Measurements from ENCODE around the gene POU6F2. TPM values are rescaled to one million over a fixed set of nuclear protein-coding genes. Genes with fewer than 3 reads are reported as not detected.
"Not testable (repeated sequence)": the region's sequence is repeated elsewhere in the genome, so short reads cannot be mapped to it uniquely, and the experiment has no call there.

Gene POU6F2
- total RNA-seq, 2 donors from 2014 or later = 1.0 to 1.1 TPM

- intact Hi-C loops (cut with DNase I) = no loop called here
- DNase-seq = no peak
- no peak for ATAC-seq
These were observed 382.3 kb downstream of the POU6F2 start for GRCh38 chr7:39360038-39360437.

DNA sequence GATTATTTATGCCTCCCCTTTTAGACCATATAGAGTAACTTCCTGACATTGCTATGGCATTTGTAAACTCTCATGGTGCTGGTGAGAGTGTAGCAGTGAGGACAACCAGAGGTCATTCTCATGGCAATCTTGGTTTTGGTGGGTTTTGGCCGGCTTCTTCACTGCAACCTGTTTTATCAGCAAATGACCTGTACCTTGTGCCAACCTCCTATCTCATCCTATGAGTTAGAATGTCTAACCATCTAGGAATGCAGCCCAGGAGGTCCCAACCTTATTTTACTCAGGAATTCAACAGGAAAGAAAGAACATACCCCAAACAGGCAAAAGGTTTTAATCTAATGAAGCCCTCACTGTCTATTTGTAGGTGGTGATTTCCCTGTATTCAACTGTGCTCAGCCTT lies 383.1 kb downstream of the POU6F2 start:
- DNase-seq = no peak
- no peak for ATAC-seq
- intact Hi-C loops (cut with DNase I) = no loop called here

GRCh38 chr7:39365751-39366295 lies 388.1 kb downstream of the POU6F2 start:
- intact Hi-C loops (cut with DNase I) = no loop called here
- DNase-seq (no peak), ATAC-seq (no peak)

GRCh38 chr7:39367451-39367850 lies 389.7 kb downstream of the POU6F2 start:
- ATAC-seq (no peak), DNase-seq (no peak)
- intact Hi-C loops (cut with DNase I) = no loop called here

DNA sequence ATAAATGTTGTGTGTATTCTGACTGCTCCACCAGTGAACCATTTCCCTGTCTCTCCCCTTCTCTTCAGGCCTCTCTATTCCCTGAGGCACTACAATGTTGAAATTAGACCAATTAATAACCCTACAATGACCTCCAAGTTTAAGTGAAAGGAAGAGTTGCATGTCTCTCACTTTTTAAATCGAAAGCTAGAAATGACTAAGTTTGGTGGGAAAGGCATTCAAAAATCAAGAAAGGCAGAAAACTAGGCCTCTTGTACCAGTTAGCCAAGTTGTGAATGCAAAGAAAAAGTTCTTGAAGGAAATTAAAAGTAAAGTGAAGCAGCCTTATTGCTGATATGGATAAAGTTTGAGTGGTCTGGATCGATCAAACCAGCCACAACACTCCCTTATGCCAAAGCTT lies 390.2 kb downstream of the POU6F2 start:
- no peak for DNase-seq
- intact Hi-C loops (cut with DNase I) = no loop called here
- no peak for ATAC-seq

DNA sequence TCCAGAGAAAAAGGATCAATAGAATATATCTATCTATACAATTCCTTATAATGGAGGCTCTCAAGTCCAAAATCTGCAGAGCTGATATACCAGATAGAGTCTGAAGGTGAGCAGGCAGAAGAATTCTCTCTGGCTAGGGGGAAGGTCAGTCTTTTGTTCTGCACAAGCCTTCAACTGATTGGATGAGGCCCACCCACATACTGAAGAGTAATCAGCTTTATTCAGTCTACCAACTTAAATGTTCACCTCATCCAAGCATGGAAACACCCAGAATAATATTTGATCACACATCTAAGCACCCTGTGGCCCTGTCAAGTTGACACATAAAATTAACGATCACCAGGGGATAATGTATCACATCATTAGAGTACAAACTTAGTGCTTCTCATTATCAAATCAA lies 394.7 kb downstream of the POU6F2 start:
- ATAC-seq (no peak), DNase-seq (no peak)
- intact Hi-C loops (cut with DNase I) = no loop called here

DNA sequence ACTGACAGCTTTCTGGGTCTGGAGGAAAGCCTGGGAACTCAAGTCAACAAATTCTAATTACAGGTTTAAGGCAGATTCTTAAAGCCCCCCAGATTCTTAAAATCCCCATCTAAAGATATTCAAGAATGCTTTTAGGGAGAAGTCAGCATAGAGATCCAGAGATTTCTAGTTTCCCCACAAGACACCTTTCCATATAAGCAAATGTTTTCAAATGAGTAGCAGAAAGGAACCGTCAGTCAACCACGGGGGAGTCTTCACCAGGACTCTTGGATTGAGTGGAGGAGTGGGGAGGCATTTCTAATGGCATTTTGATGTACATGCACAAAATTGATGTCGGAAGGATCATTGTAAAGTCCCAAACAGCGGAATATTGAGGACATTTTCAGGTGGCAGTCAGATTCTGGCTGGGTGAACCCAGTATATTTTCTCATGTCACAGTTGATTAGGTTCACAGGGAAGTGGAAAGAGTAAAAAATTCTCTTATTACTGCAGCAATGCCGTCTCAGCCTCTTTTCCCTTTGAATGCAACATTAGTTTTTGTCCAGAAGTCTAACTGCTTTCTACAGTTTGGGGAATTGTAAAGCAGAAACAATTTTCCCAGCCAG lies 396.8 kb downstream of the POU6F2 start:
- intact Hi-C loops (cut with DNase I) = no loop called here
- DNase-seq = no peak
- no peak for ATAC-seq

- no peak for DNase-seq
- intact Hi-C loops (cut with DNase I) = no loop called here
- ATAC-seq = no peak
These were observed 397.6 kb downstream of the POU6F2 start for GRCh38 chr7:39375047-39375873.

GRCh38 chr7:39375874-39376190 lies 398.1 kb downstream of the POU6F2 start:
- ATAC-seq (no peak), DNase-seq (no peak)
- intact Hi-C loops (cut with DNase I) = no loop called here

DNA sequence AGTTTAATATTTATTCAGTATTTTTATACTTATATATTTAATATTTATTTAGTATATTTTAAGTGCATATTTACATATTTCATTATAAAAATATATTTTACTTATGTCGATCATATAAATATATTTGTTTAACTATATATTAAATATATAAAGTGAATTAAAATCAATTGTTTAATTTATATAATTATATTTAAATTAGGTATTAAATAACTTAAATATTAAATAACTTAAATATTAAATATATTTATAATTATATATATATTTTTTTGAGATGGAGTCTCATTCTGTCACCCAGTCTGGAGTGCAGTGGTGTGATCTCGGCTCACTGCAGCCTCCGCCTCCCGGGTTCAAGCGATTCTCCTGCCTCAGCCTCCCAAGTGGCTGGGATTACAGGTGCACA lies 399.2 kb downstream of the POU6F2 start:
- ATAC-seq; intact Hi-C loops (cut with DNase I); DNase-seq: not testable (repeated sequence)

GRCh38 chr7:39379416-39379815 lies 401.7 kb downstream of the POU6F2 start:
- intact Hi-C loops (cut with DNase I) = no loop called here
- DNase-seq (no peak), ATAC-seq (no peak)

- intact Hi-C loops (cut with DNase I) = no loop called here
- no peak for DNase-seq
- no peak for ATAC-seq
These were observed 405.4 kb downstream of the POU6F2 start for GRCh38 chr7:39383136-39383535.

DNA sequence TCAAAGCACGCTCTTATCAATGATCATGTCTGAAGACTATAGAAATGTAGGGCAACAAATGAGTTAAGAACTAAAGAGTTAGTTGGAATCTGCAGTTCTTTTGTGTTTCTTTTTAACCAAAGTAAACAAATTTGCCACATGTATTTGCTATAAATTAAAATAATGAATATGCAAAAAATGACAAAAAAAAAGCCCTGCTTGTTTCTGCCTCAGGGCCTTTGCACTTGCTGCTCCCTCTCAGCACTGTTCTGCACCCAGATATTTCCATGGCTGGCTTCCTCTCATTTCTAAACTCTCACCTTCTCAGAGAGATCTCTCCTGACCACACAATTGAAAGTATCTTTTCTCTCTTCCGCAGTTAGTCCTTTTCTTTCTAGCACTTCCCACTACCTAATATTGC lies 406.7 kb downstream of the POU6F2 start:
- DNase-seq = no peak
- intact Hi-C loops (cut with DNase I) = no loop called here
- no peak for ATAC-seq

DNA sequence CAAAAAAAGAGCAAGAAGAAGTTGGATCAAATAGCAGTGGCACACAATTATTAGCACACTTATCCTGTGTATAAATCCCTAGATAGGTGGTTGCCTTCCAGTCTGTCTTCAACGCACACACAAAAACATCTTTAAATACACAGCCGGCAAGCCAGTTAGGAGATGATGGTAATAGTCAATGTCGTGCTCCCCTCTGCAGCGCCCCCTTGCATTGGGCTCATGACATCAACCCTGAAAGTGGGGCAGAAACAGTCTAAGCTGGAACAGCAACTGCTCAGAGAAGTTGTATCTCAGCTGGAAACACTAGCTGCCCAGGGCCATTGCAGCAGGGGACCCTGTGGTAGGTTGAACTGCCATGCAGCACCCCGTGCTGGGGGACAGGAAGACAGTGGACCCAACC lies 409.0 kb downstream of the POU6F2 start:
- intact Hi-C loops (cut with DNase I) = no loop called here
- DNase-seq = no peak
- ATAC-seq = no peak

DNA sequence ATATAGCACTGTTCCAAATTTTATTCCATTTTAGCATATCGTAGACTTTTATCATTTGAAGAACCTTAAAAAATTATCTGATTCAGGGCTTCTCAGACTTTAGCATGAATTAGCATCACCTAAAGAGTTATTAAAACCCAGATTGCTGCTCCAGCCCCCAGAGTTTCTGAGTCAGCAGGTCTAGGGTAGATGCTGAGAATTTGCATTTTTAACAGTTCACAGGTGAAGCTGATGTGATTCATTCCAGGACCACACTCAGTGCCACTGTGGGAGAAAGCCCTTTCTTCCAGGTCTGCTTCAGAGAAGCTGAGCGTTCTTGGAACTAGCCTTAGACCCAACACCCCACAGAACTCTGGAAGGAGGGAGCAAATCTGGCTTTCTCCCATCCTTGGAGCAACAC lies 414.4 kb downstream of the POU6F2 start:
- DNase-seq (no peak), ATAC-seq (no peak)
- intact Hi-C loops (cut with DNase I) = no loop called here

GRCh38 chr7:39394105-39394680 lies 416.5 kb downstream of the POU6F2 start:
- intact Hi-C loops (cut with DNase I) = no loop called here
- DNase-seq (no peak), ATAC-seq (no peak)

DNA sequence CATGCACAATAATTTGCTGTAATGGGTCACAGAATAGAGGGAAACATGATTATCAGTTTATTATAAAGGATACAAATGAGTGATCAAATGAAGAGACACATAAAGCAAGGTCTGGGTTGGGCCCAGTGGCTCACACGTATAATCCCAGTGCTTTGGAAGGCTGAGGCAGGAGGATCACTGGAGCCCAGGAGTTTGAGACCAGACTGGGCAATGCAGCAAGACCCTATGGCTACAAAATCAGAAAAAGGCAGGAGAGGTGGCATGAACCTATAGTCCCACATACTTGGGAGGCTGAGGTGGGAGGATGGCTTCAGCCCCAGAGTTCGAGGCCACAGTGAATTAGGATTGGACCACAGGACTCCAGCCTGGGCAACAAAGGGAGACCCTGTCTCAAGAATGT lies 421.7 kb downstream of the POU6F2 start:
- intact Hi-C loops (cut with DNase I) = no loop called here
- ATAC-seq (no peak), DNase-seq (no peak)

- DNase-seq = no peak
- no peak for ATAC-seq
- intact Hi-C loops (cut with DNase I) = no loop called here
These were observed 422.3 kb downstream of the POU6F2 start for GRCh38 chr7:39399986-39400385.

GRCh38 chr7:39400836-39401235 lies 423.1 kb downstream of the POU6F2 start:
- no peak for ATAC-seq
- intact Hi-C loops (cut with DNase I) = no loop called here

GRCh38 chr7:39402034-39402433 lies 424.3 kb downstream of the POU6F2 start:
- ATAC-seq (no peak), DNase-seq (no peak)
- intact Hi-C loops (cut with DNase I) = no loop called here

More at GRCh38 chr7:39400836-39401235, 423.1 kb downstream of the POU6F2 start:
- no peak for DNase-seq

DNA sequence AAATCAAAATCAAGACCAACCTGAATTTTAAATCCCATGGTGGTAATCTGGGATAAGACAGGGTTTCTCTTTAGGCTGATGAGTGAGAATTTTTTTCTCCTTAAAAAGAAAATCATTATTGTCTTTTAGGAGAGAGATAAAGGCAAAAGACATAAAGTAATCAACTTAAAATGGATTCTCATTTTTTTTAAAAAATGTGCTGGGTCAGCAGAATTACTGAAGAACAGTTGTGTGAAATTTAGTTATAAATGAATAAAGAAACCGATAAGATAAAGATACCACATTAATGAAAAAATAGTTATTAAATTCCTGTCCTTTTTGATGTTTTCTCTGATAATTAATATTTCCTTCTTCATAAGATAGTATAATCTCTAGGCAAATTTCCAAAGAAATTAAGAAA lies 427.2 kb downstream of the POU6F2 start:
- intact Hi-C loops (cut with DNase I) = no loop called here
- DNase-seq (no peak), ATAC-seq (no peak)
